Endothelial cell of umbilical vein (primary cell): Measurements from ENCODE around the gene S100A1.

Experiments
- CTCF ChIP-seq, 2 donors: IDR thresholded peaks; 1 replicate in 1 of 2; 2 replicates in 1 of 2; pipeline ENCODE4 v1.5.1; 2011; ENCODE audit warnings: low read length in 2 of 2, mild to moderate bottlenecking in 2 of 2, moderate library complexity in 2 of 2, control low read depth in 1 of 2, inconsistent platforms in 1 of 2, low read depth in 1 of 2; ENCODE audit not compliant: insufficient read depth in 1 of 2; ENCODE audit errors: extremely low read depth in 1 of 2
- EZH2 ChIP-seq: IDR thresholded peaks from 2 replicates; pipeline ENCODE4 v1.6.1; 2012; ENCODE audit warnings: borderline replicate concordance, low read depth, mild to moderate bottlenecking, moderate library complexity, low read length, inconsistent platforms; ENCODE audit not compliant: severe bottlenecking

- TF ChIP-seq EZH2 (no peak), CTCF (IDR thresholded peaks at IDR 0.05; ENCODE audit: extremely low read depth in 1 of 2, insufficient read depth in 1 of 2, low read depth in 1 of 2, low read length in 2 of 2) (no peak)
These were observed 556 bp downstream of the S100A1 start for GRCh38 chr1:153628638-153629342.
